Measurements from ENCODE around the gene UQCRHL. TPM values are rescaled to one million over a fixed set of nuclear protein-coding genes. Genes with fewer than 3 reads are reported as not detected.
A peak's percentile ranks its signal among the peaks of the same experiment; 100 is the strongest.
"Not testable (repeated sequence)": the region's sequence is repeated elsewhere in the genome, so short reads cannot be mapped to it uniquely, and the experiment has no call there.

The UQCRHL gene
- total RNA-seq, 2 experiments from 2014 or later: 1.7 to 1.9 TPM

GRCh38 chr1:15847100-15847892 is 39.8 kb upstream of the UQCRHL start, which contains the start of gene SPEN:
TSS of gene SPEN (plus strand) at chr1:15847707. CDS start at chr1:15848068, 361 bp downstream.
- H3K27me3 Mint-ChIP-seq (ENCODE audit: low read depth): no peaks in the 10 kb centered on the region
- peak within 1 kb of the TSS; percentile 97 for H3K4me3 Mint-ChIP-seq
- CTCF ChIA-PET: interaction anchor here (0.5 to 1.0 kb wide), 3 partner anchors 13 to 129 kb away, joined by 3 to 6 read pairs (median 3); no protein-coding TSS in a partner anchor
- peaks cover 44% of the 10 kb centered on the region for H3K4me1 Mint-ChIP-seq (ENCODE audit: low read depth)
- intact Hi-C loops (cut with micrococcal nuclease): loop anchor here (1.0 kb wide), 2 partner anchors 12 to 117 kb away; no protein-coding TSS in a partner anchor
- H3K27ac Mint-ChIP-seq: peak within 1 kb of the TSS; percentile 97
- H3K36me3 Mint-ChIP-seq (ENCODE audit: low read depth): peaks cover 1% of the 10 kb centered on the region
- DNase-seq: peak; percentile 97
- H3K9me3 Mint-ChIP-seq: no peaks in the 10 kb centered on the region

DNA sequence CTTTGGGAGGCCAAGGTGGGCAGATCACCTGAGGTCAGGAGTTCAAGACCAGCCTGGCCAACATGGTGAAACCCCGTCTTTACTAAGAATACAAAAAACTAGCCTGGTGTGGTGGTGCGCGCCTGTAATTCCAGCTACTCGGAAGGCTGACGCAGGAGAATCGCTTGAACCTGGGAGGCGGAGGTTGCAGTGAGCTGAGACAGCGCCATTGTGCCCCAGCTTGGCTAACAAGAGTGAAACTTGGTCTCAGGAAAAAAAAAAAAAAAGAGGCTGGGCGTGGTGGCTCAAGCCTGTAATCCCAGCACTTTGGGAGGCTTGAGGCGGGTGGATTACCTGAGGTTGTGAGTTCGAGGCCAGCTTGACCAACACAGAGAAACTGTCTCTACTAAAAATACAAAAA is 38.6 kb upstream of the UQCRHL start:
- H3K9me3 Mint-ChIP-seq; H3K36me3 Mint-ChIP-seq (ENCODE audit: low read depth); H3K27me3 Mint-ChIP-seq (ENCODE audit: low read depth); DNase-seq; intact Hi-C loops (cut with micrococcal nuclease): not testable (repeated sequence)
- H3K4me1 Mint-ChIP-seq (ENCODE audit: low read depth): peaks cover 33% of the 10 kb centered on the region
- CTCF ChIA-PET: interaction anchor here (0.7 to 1.0 kb wide), 2 partner anchors 12 to 54 kb away, joined by 3 to 4 read pairs; no protein-coding TSS in a partner anchor
- H3K4me3 Mint-ChIP-seq: peak overlapping the region; percentile 95
- peak overlapping the region; percentile 30 for H3K27ac Mint-ChIP-seq

GRCh38 chr1:15843826-15844572 is 36.5 kb upstream of the UQCRHL start:
- DNase-seq: no peak
- Mint-ChIP-seq H3K4me1 (ENCODE audit: low read depth) (peaks cover 20% of the 10 kb centered on the region), H3K27me3 (ENCODE audit: low read depth) (no peaks in the 10 kb centered on the region), H3K36me3 (ENCODE audit: low read depth) (peaks cover 1% of the 10 kb centered on the region), H3K4me3 (no peak overlapping the region), H3K9me3 (no peaks in the 10 kb centered on the region), H3K27ac (no peak overlapping the region)
- CTCF ChIA-PET: interaction anchor here (1.6 kb wide), 1 partner anchor 28 kb away, joined by 7 read pairs; no protein-coding TSS in a partner anchor
- intact Hi-C loops (cut with micrococcal nuclease): no loop called here

- Mint-ChIP-seq H3K4me3 (no peak overlapping the region), H3K9me3 (no peaks in the 10 kb centered on the region), H3K4me1 (ENCODE audit: low read depth) (peaks cover 18% of the 10 kb centered on the region), H3K27me3 (ENCODE audit: low read depth) (no peaks in the 10 kb centered on the region), H3K27ac (no peak overlapping the region), H3K36me3 (ENCODE audit: low read depth) (no peaks in the 10 kb centered on the region)
- CTCF ChIA-PET: interaction anchor here (1.0 kb wide), 1 partner anchor 169 kb away, joined by 5 read pairs; no protein-coding TSS in a partner anchor
- no peak for DNase-seq
- intact Hi-C loops (cut with micrococcal nuclease): loop anchor here (5.0 to 10.0 kb wide), 8 partner anchors 34 to 1066 kb away; partner anchors contain the start of genes CPLANE2, DDI2 and FHAD1
Observed at GRCh38 chr1:15838721-15839120, 31.3 kb upstream of the UQCRHL start.

DNA sequence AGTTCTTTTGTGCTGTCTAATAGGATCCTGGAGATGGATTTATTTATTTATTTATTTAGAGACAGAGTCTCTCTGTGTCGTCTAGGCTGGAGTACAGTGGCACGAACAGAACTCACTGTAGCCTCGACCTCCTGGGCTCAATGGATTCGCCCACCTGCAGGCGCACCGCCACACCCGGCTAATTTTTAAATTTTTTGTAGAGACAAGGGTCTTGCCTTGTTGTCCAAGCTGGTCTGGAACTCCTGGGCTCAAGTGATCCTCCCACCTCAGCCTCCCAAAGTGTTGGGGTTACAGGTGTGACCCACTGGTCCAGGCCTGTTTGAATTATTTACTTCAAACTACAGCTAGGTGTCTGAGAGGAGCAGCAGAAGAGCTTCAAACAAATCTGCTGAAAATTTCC is 30.5 kb upstream of the UQCRHL start:
- Mint-ChIP-seq H3K9me3 (no peaks in the 10 kb centered on the region), H3K27ac (no peak overlapping the region), H3K36me3 (ENCODE audit: low read depth) (no peaks in the 10 kb centered on the region), H3K4me3 (no peak overlapping the region), H3K4me1 (ENCODE audit: low read depth) (peaks cover 20% of the 10 kb centered on the region), H3K27me3 (ENCODE audit: low read depth) (no peaks in the 10 kb centered on the region)
- intact Hi-C loops (cut with micrococcal nuclease): loop anchor here (5.0 to 10.0 kb wide), 8 partner anchors 34 to 1067 kb away; partner anchors contain the start of genes CPLANE2, DDI2 and FHAD1
- CTCF ChIA-PET: interaction anchor here (1.0 kb wide), 1 partner anchor 170 kb away, joined by 5 read pairs; no protein-coding TSS in a partner anchor
- no peak for DNase-seq

DNA sequence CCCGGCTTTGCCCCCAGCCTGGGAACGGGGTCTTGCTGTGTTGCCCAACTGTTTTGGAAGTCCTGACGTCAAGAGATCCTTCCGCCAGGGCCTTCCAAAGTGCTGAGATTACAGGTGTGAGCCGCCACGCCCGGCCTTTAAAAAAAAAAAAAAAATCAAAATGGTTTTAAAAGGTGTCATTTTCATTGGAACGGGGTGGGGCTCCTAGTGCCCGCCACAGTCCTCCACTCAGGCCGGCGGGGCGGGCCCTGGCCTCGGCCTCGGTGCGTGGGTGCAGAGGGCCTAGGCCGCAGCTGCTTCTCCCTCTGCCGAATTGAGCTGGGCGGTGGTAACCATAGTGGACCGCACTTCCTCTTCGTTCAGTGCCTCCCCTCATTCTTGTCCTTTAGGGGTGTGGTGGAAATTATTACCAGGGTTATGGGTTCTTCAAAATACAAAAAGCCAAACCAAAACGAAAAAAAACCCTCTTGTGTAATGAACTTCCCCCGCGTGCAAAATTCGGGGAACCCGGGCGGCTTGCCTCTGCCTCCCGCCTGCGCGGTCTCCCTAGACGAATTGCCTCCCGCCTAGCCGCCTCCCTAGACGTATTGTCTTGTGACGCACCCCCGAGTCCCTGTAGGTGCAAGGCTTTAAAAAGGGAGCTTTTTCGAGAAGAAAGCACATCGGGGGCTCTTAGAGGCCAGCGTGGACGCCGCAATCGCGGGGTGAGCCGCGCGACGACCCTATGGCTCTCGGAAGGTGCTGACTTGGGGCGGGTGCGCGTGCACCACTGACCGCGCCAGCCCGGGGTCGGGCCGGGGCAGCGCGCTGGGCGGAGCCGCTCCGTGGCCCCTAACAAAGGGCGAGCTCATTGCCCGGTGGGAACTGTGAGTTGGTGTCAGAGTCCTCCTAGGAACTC is 29.6 kb upstream of the UQCRHL start:
- peak overlapping the region; percentile 95 for H3K27ac Mint-ChIP-seq
- H3K9me3 Mint-ChIP-seq: no peaks in the 10 kb centered on the region
- no peaks in the 10 kb centered on the region for H3K36me3 Mint-ChIP-seq (ENCODE audit: low read depth)
- intact Hi-C loops (cut with micrococcal nuclease): loop anchor here (5.0 to 10.0 kb wide), 8 partner anchors 35 to 1068 kb away; partner anchors contain the start of genes CPLANE2, DDI2 and FHAD1
- no peaks in the 10 kb centered on the region for H3K27me3 Mint-ChIP-seq (ENCODE audit: low read depth)
- CTCF ChIA-PET: no interaction called here
- DNase-seq: peak; percentile 76
- H3K4me1 Mint-ChIP-seq (ENCODE audit: low read depth): peaks cover 23% of the 10 kb centered on the region
- H3K4me3 Mint-ChIP-seq: peak overlapping the region; percentile 86

DNA sequence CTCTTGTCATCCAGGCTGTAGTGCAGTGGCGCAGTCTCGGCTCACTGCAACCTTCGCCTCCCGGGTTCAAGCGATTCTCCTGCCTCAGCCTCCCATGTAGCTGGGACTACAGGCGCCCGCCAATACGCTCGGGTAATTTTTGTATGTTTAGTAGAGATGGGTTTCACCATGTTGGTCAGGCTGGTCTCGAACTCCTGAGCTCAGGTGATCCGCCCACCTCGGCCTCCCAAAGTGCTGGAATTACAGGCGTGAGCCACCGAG is 29.0 kb upstream of the UQCRHL start:
- Mint-ChIP-seq H3K27ac (peak overlapping the region; percentile 95), H3K4me1 (ENCODE audit: low read depth) (peaks cover 27% of the 10 kb centered on the region), H3K4me3 (peak overlapping the region; percentile 86)
- H3K27me3 Mint-ChIP-seq (ENCODE audit: low read depth); H3K36me3 Mint-ChIP-seq (ENCODE audit: low read depth); H3K9me3 Mint-ChIP-seq; CTCF ChIA-PET; DNase-seq: not testable (repeated sequence)
- intact Hi-C loops (cut with micrococcal nuclease): loop anchor here (5.0 to 10.0 kb wide), 8 partner anchors 36 to 1068 kb away; partner anchors contain the start of genes CPLANE2, DDI2 and FHAD1

DNA sequence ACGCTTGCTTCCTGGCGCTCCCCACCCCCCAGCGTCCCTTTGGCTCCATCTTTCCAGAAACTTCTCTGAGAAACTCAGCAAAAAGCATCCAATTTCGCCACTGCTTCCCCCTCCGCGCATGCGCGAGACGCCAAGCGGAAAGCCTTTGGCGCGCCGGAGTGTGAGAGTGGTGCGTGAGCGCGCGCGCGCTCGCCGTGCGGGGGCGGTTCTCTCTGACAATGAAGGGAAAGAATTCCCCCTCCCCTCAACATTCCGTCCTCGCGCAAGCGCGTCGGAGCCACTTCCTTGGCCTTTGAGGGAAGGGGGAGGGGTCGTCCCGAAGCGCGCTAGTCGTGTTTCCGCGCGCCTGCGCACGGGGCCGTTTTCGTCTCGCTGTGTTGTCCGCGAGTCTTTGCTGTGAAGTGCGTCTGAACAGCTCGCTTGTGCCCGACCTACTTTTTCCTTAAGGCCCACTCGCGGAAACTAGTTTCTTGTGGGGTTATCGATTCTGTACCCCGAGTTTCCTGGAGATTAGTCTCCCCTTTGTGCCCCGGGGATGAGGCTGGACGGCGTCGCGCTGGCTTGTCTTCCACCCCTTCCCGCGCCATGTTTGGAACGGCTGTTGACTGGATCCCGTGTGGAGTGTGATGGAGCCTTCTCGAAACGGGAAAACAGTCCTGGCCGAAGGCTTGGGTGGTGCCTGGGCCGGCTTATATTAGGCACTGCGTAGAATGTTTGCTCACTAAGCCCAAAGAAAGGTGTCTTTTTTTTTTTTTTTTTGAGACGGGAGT is 28.5 kb upstream of the UQCRHL start:
- Mint-ChIP-seq H3K27me3 (ENCODE audit: low read depth) (no peaks in the 10 kb centered on the region), H3K4me1 (ENCODE audit: low read depth) (peaks cover 27% of the 10 kb centered on the region), H3K27ac (peak overlapping the region; percentile 95), H3K36me3 (ENCODE audit: low read depth) (no peaks in the 10 kb centered on the region), H3K4me3 (peak overlapping the region; percentile 86), H3K9me3 (no peaks in the 10 kb centered on the region)
- intact Hi-C loops (cut with micrococcal nuclease): loop anchor here (1.0 to 10.0 kb wide), 11 partner anchors 11 to 1069 kb away; partner anchors contain the start of genes CPLANE2, DDI2, FHAD1 and SPEN
- peak; percentile 100 for DNase-seq
- CTCF ChIA-PET: no interaction called here

DNA sequence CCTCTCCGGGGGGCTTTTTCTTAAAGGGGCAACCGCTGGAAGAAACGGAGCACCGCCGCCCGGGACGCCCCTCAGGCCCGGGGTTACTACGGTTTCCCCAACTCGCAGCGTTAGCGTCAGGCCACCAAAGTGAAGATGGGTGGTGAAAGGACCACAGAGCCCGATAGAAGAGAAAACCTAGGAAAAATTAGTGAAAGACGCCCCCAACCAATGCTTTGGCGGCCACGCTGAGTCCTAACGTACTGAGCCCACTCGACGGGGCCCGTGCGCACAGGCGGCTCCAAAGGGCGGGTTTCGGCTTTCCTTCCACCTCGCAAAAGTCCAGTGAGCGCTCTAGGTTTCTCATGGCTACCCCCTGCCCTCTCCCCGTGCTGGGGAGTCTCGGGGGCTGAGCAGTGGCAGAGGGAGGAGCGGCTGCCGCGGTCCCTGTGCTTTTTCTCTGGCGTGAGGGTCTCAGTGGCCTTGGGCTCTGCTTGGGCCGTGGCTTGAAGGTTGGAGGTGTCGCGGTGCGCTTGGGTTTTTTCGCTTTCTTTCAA is 27.8 kb upstream of the UQCRHL start:
- DNase-seq: peak; percentile 49
- intact Hi-C loops (cut with micrococcal nuclease): loop anchor here (1.0 to 10.0 kb wide), 11 partner anchors 12 to 1070 kb away; partner anchors contain the start of genes CPLANE2, DDI2, FHAD1 and SPEN

GRCh38 chr1:15834406-15835204 is 27.2 kb upstream of the UQCRHL start:
- no peaks in the 10 kb centered on the region for H3K27me3 Mint-ChIP-seq (ENCODE audit: low read depth)
- no peaks in the 10 kb centered on the region for H3K36me3 Mint-ChIP-seq (ENCODE audit: low read depth)
- intact Hi-C loops (cut with micrococcal nuclease): loop anchor here (1.0 to 10.0 kb wide), 12 partner anchors 13 to 1070 kb away; partner anchors contain the start of genes CPLANE2, DDI2, FHAD1 and SPEN
- peak overlapping the region; percentile 86 for H3K4me3 Mint-ChIP-seq
- CTCF ChIA-PET: interaction anchor here (0.6 to 2.7 kb wide), 8 partner anchors 11 to 142 kb away, joined by 3 to 18 read pairs (median 4); partner anchors contain the start of genes SPEN and ZBTB17
- peaks cover 34% of the 10 kb centered on the region for H3K4me1 Mint-ChIP-seq (ENCODE audit: low read depth)
- DNase-seq: peak; percentile 91
- peak overlapping the region; percentile 95 for H3K27ac Mint-ChIP-seq
- no peaks in the 10 kb centered on the region for H3K9me3 Mint-ChIP-seq

More for the DNA sequence above, 27.8 kb upstream of the UQCRHL start:
- Mint-ChIP-seq H3K4me3 (peak overlapping the region; percentile 86), H3K27ac (peak overlapping the region; percentile 95), H3K36me3 (ENCODE audit: low read depth) (no peaks in the 10 kb centered on the region), H3K27me3 (ENCODE audit: low read depth) (no peaks in the 10 kb centered on the region), H3K4me1 (ENCODE audit: low read depth) (peaks cover 27% of the 10 kb centered on the region), H3K9me3 (no peaks in the 10 kb centered on the region)
- CTCF ChIA-PET: no interaction called here
